Measurements from ENCODE around the gene ERN1. TPM values are rescaled to one million over a fixed set of nuclear protein-coding genes. Genes with fewer than 3 reads are reported as not detected.
"Not testable (repeated sequence)": the region's sequence is repeated elsewhere in the genome, so short reads cannot be mapped to it uniquely, and the experiment has no call there.

Gene ERN1
- polyA plus RNA-seq, 1 donor, result 5.9 TPM

GRCh38 chr17:64024215-64024654 is 105.7 kb downstream of the ERN1 start:
- no peak for DNase-seq

- no peak for DNase-seq
Measured at GRCh38 chr17:64022611-64023063, 107.3 kb downstream of the ERN1 start.

GRCh38 chr17:64020056-64020766 is 109.7 kb downstream of the ERN1 start, which contains the start of gene ICAM2:
TSS of gene ICAM2 (minus strand) at chr17:64020633. CDS start at chr17:64006691, 13,942 bp downstream.
- no peak for DNase-seq

- not testable (repeated sequence) for DNase-seq
Measured at GRCh38 chr17:64019551-64019961, 110.4 kb downstream of the ERN1 start.

- DNase-seq, result no peak
Measured at GRCh38 chr17:64017381-64017980, 112.5 kb downstream of the ERN1 start.

- no peak for DNase-seq
Measured at GRCh38 chr17:64016974-64017373, 113.0 kb downstream of the ERN1 start.

- no peak for DNase-seq
Measured at GRCh38 chr17:64016231-64016784, 113.6 kb downstream of the ERN1 start.

GRCh38 chr17:64015447-64015846 is 114.5 kb downstream of the ERN1 start:
- DNase-seq, result no peak

- DNase-seq, result no peak
Measured at GRCh38 chr17:64009571-64010402, 120.2 kb downstream of the ERN1 start.

GRCh38 chr17:64008830-64009229 is 121.1 kb downstream of the ERN1 start:
- no peak for DNase-seq

- no peak for DNase-seq
Measured at GRCh38 chr17:64008346-64008745, 121.6 kb downstream of the ERN1 start.

- no peak for DNase-seq
Measured at GRCh38 chr17:64007838-64008282, 122.1 kb downstream of the ERN1 start.

- DNase-seq, result not testable (repeated sequence)
Measured at GRCh38 chr17:64007089-64007837, 122.7 kb downstream of the ERN1 start.

GRCh38 chr17:64006361-64007088 is 123.4 kb downstream of the ERN1 start:
- no peak for DNase-seq

- no peak for DNase-seq
Measured at GRCh38 chr17:64005734-64006167, 124.2 kb downstream of the ERN1 start.

GRCh38 chr17:64004903-64005733 is 124.8 kb downstream of the ERN1 start:
- no peak for DNase-seq

GRCh38 chr17:64004218-64004770 is 125.7 kb downstream of the ERN1 start:
- DNase-seq, result no peak

- no peak for DNase-seq
Measured at GRCh38 chr17:64003526-64004121, 126.3 kb downstream of the ERN1 start.

Measured in hindlimb muscle (tissue), 1 donor.